SK-N-SH treated with all-trans-retinoic acid at 6 μM for 48 hours (cell line): ENCODE measurements around the gene DNMT3L.

ENCODE experiments used
- ATAC-seq: fragments of 200-7000 bp; cut with Tn5 transposase; 3 replicates; pipeline ENCODE4 v1.9.1; 2020; ENCODE audit warnings: mild to moderate bottlenecking, moderate library complexity
- ARNTL ChIP-seq: fragments of 450-650 bp; formaldehyde crosslinking; IDR thresholded peaks from 2 replicates; pipeline ENCODE4 v1.5.0; 2020; ENCODE audit warnings: low read depth, mild to moderate bottlenecking, moderate library complexity, borderline replicate concordance
- BACH2 ChIP-seq: fragments of 250-450 bp; sonication (Bioruptor Pico); IDR thresholded peaks from 2 replicates; pipeline ENCODE4 v1.9.0; 2021; ENCODE audit warnings: mild to moderate bottlenecking, borderline replicate concordance
- ESRRG ChIP-seq: fragments of 250-450 bp; sonication (Bioruptor Pico); IDR thresholded peaks from 2 replicates; pipeline ENCODE4 v1.6.1; 2021; ENCODE audit warnings: mild to moderate bottlenecking
- GLIS3 ChIP-seq: fragments of 250-450 bp; sonication (Bioruptor Pico); IDR thresholded peaks from 2 replicates; pipeline ENCODE4 v1.5.0; 2020; ENCODE audit warnings: mild to moderate bottlenecking, moderate library complexity
- ISL1 ChIP-seq: fragments of 250-450 bp; sonication (Bioruptor Pico); IDR thresholded peaks from 2 replicates; pipeline ENCODE4 v2.1.2; 2022; ENCODE audit warnings: mild to moderate bottlenecking, moderate library complexity
- OSR1 ChIP-seq: fragments of 250-450 bp; sonication (Bioruptor Pico); IDR thresholded peaks from 2 replicates; pipeline ENCODE4 v1.8.0; 2022; ENCODE audit warnings: moderate library complexity, mild to moderate bottlenecking, inconsistent platforms
- PATZ1 ChIP-seq: fragments of 250-450 bp; sonication (Bioruptor Pico); IDR thresholded peaks from 2 replicates; pipeline ENCODE4 v1.8.0; 2020; ENCODE audit warnings: mild to moderate bottlenecking, moderate library complexity, borderline replicate concordance
- PPARA ChIP-seq: fragments of 250-450 bp; sonication (Bioruptor Pico); IDR thresholded peaks from 2 replicates; pipeline ENCODE4 v1.5.0; 2020; ENCODE audit warnings: mild to moderate bottlenecking, borderline replicate concordance
- RARB ChIP-seq: fragments of 250-450 bp; sonication (Bioruptor Pico); IDR thresholded peaks from 2 replicates; pipeline ENCODE4 v1.8.0; 2021; ENCODE audit warnings: mild to moderate bottlenecking, moderate library complexity
- SNAI2 ChIP-seq: fragments of 250-450 bp; sonication (Bioruptor Pico); IDR thresholded peaks from 2 replicates; pipeline ENCODE4 v1.5.0; 2020; ENCODE audit warnings: mild to moderate bottlenecking, moderate library complexity
- TCF4 ChIP-seq: fragments of 250-450 bp; sonication (Bioruptor Pico); IDR thresholded peaks from 2 replicates; pipeline ENCODE4 v1.8.0; 2021; ENCODE audit warnings: mild to moderate bottlenecking, moderate library complexity, borderline replicate concordance
- TOX ChIP-seq: fragments of 250-450 bp; sonication (Bioruptor Pico); IDR thresholded peaks from 2 replicates; pipeline ENCODE4 v1.8.0; 2021; ENCODE audit warnings: mild to moderate bottlenecking, moderate library complexity, borderline replicate concordance
- ZC3H10 ChIP-seq: fragments of 250-450 bp; sonication (Bioruptor Pico); IDR thresholded peaks from 2 replicates; pipeline ENCODE4 v1.5.1; 2021; ENCODE audit warnings: mild to moderate bottlenecking, moderate library complexity
- ZFP3 ChIP-seq: fragments of 250-450 bp; sonication (Bioruptor Pico); IDR thresholded peaks from 2 replicates; pipeline ENCODE4 v1.5.0; 2020; ENCODE audit warnings: mild to moderate bottlenecking, moderate library complexity
- ZFP30 ChIP-seq: fragments of 450-650 bp; formaldehyde crosslinking; IDR thresholded peaks from 2 replicates; pipeline ENCODE4 v1.5.0; 2022; ENCODE audit warnings: mild to moderate bottlenecking, moderate library complexity
- ZNF565 ChIP-seq: fragments of 450-650 bp; formaldehyde crosslinking; conservative IDR thresholded peaks from 2 replicates; pipeline ENCODE4 v1.5.0; 2020; ENCODE audit warnings: low read depth, mild to moderate bottlenecking, moderate library complexity
- ZNF70 ChIP-seq: fragments of 450-650 bp; formaldehyde crosslinking; IDR thresholded peaks from 2 replicates; pipeline ENCODE4 v1.5.0; 2020; ENCODE audit warnings: mild to moderate bottlenecking, moderate library complexity
- ZNF8 ChIP-seq: fragments of 450-650 bp; formaldehyde crosslinking; IDR thresholded peaks from 2 replicates; pipeline ENCODE4 v1.5.0; 2020; ENCODE audit warnings: mild to moderate bottlenecking, moderate library complexity
- TF ChIP-seq, protein P1 (sequence below): fragments of 250-450 bp; sonication (Bioruptor Pico); IDR thresholded peaks from 2 replicates; pipeline ENCODE4 v1.5.1; 2020; ENCODE audit warnings: low read depth, mild to moderate bottlenecking, moderate library complexity
- TF ChIP-seq, protein P2 (sequence below): fragments of 250-450 bp; sonication (Bioruptor Pico); IDR thresholded peaks from 2 replicates; pipeline ENCODE4 v1.5.1; 2021; ENCODE audit warnings: mild to moderate bottlenecking, moderate library complexity
- TF ChIP-seq, protein P3 (sequence below): fragments of 250-450 bp; sonication (Bioruptor Pico); IDR thresholded peaks from 2 replicates; pipeline ENCODE4 v1.8.0; 2021; ENCODE audit warnings: low read depth, mild to moderate bottlenecking, moderate library complexity, borderline replicate concordance
- TF ChIP-seq, protein P4 (sequence below): fragments of 250-450 bp; sonication (Bioruptor Pico); IDR thresholded peaks from 2 replicates; pipeline ENCODE4 v1.5.0; 2020; ENCODE audit warnings: mild to moderate bottlenecking, moderate library complexity

DNMT3L gene

GRCh38 chr21:44279354-44280260 lies 17.9 kb upstream of the DNMT3L start:
- TF ChIP-seq ZC3H10 (CRISPR knock-in tag): no peak
- TF ChIP-seq ESRRG (CRISPR knock-in tag): no peak
- no peak for TF ChIP-seq ARNTL
- no peak for TF ChIP-seq RARB (CRISPR knock-in tag)
- TF ChIP-seq TCF4 (CRISPR knock-in tag): no peak
- TF ChIP-seq, protein P1, sequence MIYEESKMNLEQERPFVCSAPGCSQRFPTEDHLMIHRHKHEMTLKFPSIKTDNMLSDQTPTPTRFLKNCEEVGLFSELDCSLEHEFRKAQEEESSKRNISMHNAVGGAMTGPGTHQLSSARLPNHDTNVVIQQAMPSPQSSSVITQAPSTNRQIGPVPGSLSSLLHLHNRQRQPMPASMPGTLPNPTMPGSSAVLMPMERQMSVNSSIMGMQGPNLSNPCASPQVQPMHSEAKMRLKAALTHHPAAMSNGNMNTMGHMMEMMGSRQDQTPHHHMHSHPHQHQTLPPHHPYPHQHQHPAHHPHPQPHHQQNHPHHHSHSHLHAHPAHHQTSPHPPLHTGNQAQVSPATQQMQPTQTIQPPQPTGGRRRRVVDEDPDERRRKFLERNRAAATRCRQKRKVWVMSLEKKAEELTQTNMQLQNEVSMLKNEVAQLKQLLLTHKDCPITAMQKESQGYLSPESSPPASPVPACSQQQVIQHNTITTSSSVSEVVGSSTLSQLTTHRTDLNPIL (CRISPR knock-in tag): no peak
- no peak for TF ChIP-seq ZNF565 (CRISPR knock-in tag)
- no peak for TF ChIP-seq PATZ1 (CRISPR knock-in tag)
- TF ChIP-seq ZNF70 (CRISPR knock-in tag): no peak
- no peak for TF ChIP-seq ZFP30 (CRISPR knock-in tag)
- TF ChIP-seq OSR1 (CRISPR knock-in tag): no peak
- no peak for TF ChIP-seq ZNF8 (CRISPR knock-in tag)
- TF ChIP-seq, protein P2, sequence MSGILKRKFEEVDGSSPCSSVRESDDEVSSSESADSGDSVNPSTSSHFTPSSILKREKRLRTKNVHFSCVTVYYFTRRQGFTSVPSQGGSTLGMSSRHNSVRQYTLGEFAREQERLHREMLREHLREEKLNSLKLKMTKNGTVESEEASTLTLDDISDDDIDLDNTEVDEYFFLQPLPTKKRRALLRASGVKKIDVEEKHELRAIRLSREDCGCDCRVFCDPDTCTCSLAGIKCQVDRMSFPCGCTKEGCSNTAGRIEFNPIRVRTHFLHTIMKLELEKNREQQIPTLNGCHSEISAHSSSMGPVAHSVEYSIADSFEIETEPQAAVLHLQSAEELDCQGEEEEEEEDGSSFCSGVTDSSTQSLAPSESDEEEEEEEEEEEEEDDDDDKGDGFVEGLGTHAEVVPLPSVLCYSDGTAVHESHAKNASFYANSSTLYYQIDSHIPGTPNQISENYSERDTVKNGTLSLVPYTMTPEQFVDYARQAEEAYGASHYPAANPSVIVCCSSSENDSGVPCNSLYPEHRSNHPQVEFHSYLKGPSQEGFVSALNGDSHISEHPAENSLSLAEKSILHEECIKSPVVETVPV (CRISPR knock-in tag): no peak
- no peak for TF ChIP-seq SNAI2 (CRISPR knock-in tag)
- TF ChIP-seq ISL1: no peak
- TF ChIP-seq, protein P3, sequence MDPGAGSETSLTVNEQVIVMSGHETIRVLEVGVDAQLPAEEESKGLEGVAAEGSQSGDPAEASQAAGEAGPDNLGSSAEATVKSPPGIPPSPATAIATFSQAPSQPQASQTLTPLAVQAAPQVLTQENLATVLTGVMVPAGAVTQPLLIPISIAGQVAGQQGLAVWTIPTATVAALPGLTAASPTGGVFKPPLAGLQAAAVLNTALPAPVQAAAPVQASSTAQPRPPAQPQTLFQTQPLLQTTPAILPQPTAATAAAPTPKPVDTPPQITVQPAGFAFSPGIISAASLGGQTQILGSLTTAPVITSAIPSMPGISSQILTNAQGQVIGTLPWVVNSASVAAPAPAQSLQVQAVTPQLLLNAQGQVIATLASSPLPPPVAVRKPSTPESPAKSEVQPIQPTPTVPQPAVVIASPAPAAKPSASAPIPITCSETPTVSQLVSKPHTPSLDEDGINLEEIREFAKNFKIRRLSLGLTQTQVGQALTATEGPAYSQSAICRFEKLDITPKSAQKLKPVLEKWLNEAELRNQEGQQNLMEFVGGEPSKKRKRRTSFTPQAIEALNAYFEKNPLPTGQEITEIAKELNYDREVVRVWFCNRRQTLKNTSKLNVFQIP (CRISPR knock-in tag): no peak
- TF ChIP-seq GLIS3 (CRISPR knock-in tag): no peak
- TF ChIP-seq ZFP3 (CRISPR knock-in tag): no peak
- TF ChIP-seq, protein P4, sequence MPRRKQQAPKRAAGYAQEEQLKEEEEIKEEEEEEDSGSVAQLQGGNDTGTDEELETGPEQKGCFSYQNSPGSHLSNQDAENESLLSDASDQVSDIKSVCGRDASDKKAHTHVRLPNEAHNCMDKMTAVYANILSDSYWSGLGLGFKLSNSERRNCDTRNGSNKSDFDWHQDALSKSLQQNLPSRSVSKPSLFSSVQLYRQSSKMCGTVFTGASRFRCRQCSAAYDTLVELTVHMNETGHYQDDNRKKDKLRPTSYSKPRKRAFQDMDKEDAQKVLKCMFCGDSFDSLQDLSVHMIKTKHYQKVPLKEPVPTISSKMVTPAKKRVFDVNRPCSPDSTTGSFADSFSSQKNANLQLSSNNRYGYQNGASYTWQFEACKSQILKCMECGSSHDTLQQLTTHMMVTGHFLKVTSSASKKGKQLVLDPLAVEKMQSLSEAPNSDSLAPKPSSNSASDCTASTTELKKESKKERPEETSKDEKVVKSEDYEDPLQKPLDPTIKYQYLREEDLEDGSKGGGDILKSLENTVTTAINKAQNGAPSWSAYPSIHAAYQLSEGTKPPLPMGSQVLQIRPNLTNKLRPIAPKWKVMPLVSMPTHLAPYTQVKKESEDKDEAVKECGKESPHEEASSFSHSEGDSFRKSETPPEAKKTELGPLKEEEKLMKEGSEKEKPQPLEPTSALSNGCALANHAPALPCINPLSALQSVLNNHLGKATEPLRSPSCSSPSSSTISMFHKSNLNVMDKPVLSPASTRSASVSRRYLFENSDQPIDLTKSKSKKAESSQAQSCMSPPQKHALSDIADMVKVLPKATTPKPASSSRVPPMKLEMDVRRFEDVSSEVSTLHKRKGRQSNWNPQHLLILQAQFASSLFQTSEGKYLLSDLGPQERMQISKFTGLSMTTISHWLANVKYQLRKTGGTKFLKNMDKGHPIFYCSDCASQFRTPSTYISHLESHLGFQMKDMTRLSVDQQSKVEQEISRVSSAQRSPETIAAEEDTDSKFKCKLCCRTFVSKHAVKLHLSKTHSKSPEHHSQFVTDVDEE (CRISPR knock-in tag): no peak
- no peak for TF ChIP-seq TOX (CRISPR knock-in tag)
- no peak for ATAC-seq

DNA sequence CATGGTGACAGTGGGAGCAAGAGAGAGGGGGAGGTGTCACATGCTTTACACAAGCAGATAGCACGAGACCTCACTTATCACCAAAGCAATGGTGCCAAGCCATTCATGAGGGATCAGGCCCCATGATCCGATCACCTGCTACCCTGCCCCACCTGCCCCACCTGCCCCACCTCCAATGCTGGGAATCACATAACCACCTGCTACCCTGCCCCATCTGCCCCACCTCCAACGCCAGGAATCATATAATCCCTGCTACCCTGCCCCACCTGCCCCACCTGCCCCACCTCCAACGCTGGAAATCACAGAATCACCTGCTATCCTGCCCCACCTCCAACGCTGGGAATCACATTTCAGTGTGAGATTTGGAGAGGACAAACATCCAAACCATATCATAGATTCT lies 13.3 kb upstream of the DNMT3L start:
- no peak for ATAC-seq
- TF ChIP-seq ZFP3 (CRISPR knock-in tag) (no peak), ZNF70 (CRISPR knock-in tag) (no peak), PPARA (no peak), SNAI2 (CRISPR knock-in tag) (no peak), TCF4 (CRISPR knock-in tag) (no peak), ZNF565 (CRISPR knock-in tag) (no peak), BACH2 (CRISPR knock-in tag) (no peak), OSR1 (CRISPR knock-in tag) (no peak), ISL1 (no peak), ZNF8 (CRISPR knock-in tag) (no peak), ZFP30 (CRISPR knock-in tag) (no peak), ZC3H10 (CRISPR knock-in tag) (no peak), ARNTL (no peak)
- TF ChIP-seq, protein P3 (CRISPR knock-in tag): no peak
- TF ChIP-seq, protein P4 (CRISPR knock-in tag): no peak
- TF ChIP-seq, protein P1 (CRISPR knock-in tag): no peak
